ENCODE results near the gene RAD54L2. TPM values are rescaled to one million over a fixed set of nuclear protein-coding genes. Genes with fewer than 3 reads are reported as not detected.

RAD54L2 gene
- total and polyA plus RNA-seq, 9 of the 15 experiments (the other 6 are each of a cell fraction or from before 2014, with no cell fraction given), result 1.3 to 12.2 (median 5.4) TPM

GRCh38 chr3:51538459-51539290 is at the start of gene RAD54L2 (continued):
- TF ChIP-seq ZFP91 (CRISPR knock-in tag; IDR thresholded peaks at IDR 0.05), result no peak
- TF ChIP-seq GMEB1 (CRISPR knock-in tag; IDR thresholded peaks at IDR 0.05), result peak; percentile 76
- TF ChIP-seq TAF15 (IDR thresholded peaks at IDR 0.05; ENCODE audit: low read depth, low read length), result no peak
- no peak for TF ChIP-seq ZNF79 (CRISPR knock-in tag; IDR thresholded peaks at IDR 0.05; ENCODE audit: low read depth)
- TF ChIP-seq ZHX1 (conservative IDR thresholded peaks at IDR 0.05; ENCODE audit: low read length), result no peak
- 0 out of 2 replicates have a peak, but pooled peaks have one; percentile 59 for TF ChIP-seq ZNF431 (CRISPR knock-in tag; IDR thresholded peaks at IDR 0.05)
- no peak for TF ChIP-seq ZNF263 (CRISPR knock-in tag; IDR thresholded peaks at IDR 0.05; ENCODE audit: borderline replicate concordance)
- TF ChIP-seq HMGN3 (IDR thresholded peaks at IDR 0.05; ENCODE audit: borderline replicate concordance, extremely low read depth, insufficient read length, low read depth, low read length), result peak; percentile 64
- 0 out of 2 replicates have a peak, but pooled peaks have one; percentile 61 for TF ChIP-seq ZNF511 (CRISPR knock-in tag; IDR thresholded peaks at IDR 0.05)
- TF ChIP-seq HNRNPH1 (optimal IDR thresholded peaks at IDR 0.05; ENCODE audit: low read depth, low read length), result no peak
- no peak for TF ChIP-seq MYBL2 (IDR thresholded peaks at IDR 0.05; ENCODE audit: low read depth)
- TF ChIP-seq MYBL2 (CRISPR knock-in tag; IDR thresholded peaks at IDR 0.05; ENCODE audit: borderline replicate concordance), result no peak
- no peak for TF ChIP-seq NFE2 (IDR thresholded peaks at IDR 0.05; ENCODE audit: low read depth)
- TF ChIP-seq MITF (IDR thresholded peaks at IDR 0.05), result no peak
- no peak for TF ChIP-seq RBM14 (IDR thresholded peaks at IDR 0.05; ENCODE audit: borderline replicate concordance, insufficient read depth, low read depth, low read length)
- TF ChIP-seq BRF1 (IDR thresholded peaks at IDR 0.05; ENCODE audit: borderline replicate concordance, extremely low read depth, insufficient read length), result no peak

All from K562 (cell line).